ENCODE data around the gene PPME1. TPM values are rescaled to one million over a fixed set of nuclear protein-coding genes. Genes with fewer than 3 reads are reported as not detected.
"Not testable (repeated sequence)": the region's sequence is repeated elsewhere in the genome, so short reads cannot be mapped to it uniquely, and the experiment has no call there.

PPME1 gene
- total RNA-seq, 1 experiment from 2014 or later, result 68.3 TPM

DNA sequence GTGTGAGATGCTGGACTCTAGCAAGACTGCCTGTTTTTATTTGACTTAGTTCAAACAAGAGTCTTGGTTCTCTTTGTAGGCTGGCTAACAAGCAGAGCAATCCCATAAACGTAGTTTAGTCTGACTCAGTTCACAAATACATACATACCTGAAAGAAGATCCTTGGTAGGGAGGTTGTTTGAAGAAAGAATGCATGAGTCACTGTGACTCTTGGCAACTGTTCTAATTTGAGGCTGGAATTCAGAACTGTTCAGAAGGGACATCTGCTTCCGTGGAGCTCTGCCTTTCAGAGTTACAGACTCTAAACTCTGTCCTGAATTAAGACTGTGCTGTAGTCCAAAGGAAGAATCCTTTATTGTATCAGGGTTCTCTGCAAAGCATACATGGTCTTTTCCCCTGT lies 32.5 kb upstream of the PPME1 start (continued):
- TF ChIP-seq CTCF (IDR thresholded peaks at IDR 0.05 in 2 of 3, conservative IDR thresholded peaks at IDR 0.05 in 1 of 3; ENCODE audit: borderline replicate concordance in 1 of 3, insufficient read depth in 1 of 3, low read depth in 2 of 3, low read length in 2 of 3), result no peak
- 0 out of 2 replicates have a peak, but pooled peaks have one; percentile 33 for TF ChIP-seq CEBPB (IDR thresholded peaks at IDR 0.05; ENCODE audit: low read depth)
- TF ChIP-seq EGR1 (IDR thresholded peaks at IDR 0.05; ENCODE audit: low read depth), result no peak; the same call in 1 of the 2 replicates
- peak; percentile 93 for TF ChIP-seq CBX3 (IDR thresholded peaks at IDR 0.05; ENCODE audit: low read depth)

GRCh38 chr11:74139151-74139918 lies 31.8 kb upstream of the PPME1 start:
- Histone ChIP-seq H3K4me1 (ENCODE audit: control insufficient read depth in 1 of 2, insufficient read depth in 2 of 2, low read length in 2 of 2) (peaks cover 71 to 83% of the 10 kb centered on the region in 2 experiments), H3K9me2 (ENCODE audit: insufficient read depth) (no peaks in the 10 kb centered on the region), H3K4me3 (replicated peaks in 1 of 2; ENCODE audit: low read depth in 1 of 2, low read length in 2 of 2) (peak overlapping the region in 1 of 2 experiments; percentile 19; a peak in 2 of 4 replicates), H2AFZ (ENCODE audit: low read depth, low read length, poor library complexity, severe bottlenecking) (no peak overlapping the region), H3K27ac (ENCODE audit: low read depth, low read length) (peak overlapping the region; percentile 94), H3K27me3 (ENCODE audit: insufficient read depth, low read length) (no peaks in the 10 kb centered on the region), H3K36me3 (ENCODE audit: control insufficient read depth in 1 of 2, insufficient read depth in 2 of 2, low read length in 2 of 2) (no peaks in the 10 kb centered on the region), H3K9me3 (ENCODE audit: control insufficient read depth in 1 of 2, insufficient read depth in 1 of 2, low read depth in 1 of 2, low read length in 2 of 2) (no peaks in the 10 kb centered on the region), H3K4me2 (ENCODE audit: low read length) (peak overlapping the region; percentile 63), H4K20me1 (ENCODE audit: insufficient read depth) (no peaks in the 10 kb centered on the region), H3K9ac (ENCODE audit: low read length) (peak overlapping the region; percentile 51), H3K79me2 (ENCODE audit: insufficient read depth, low read length) (0 out of 2 replicates have a peak, but pooled peaks cover 4% of the 10 kb centered on the region)
- ChIA-PET POLR2A (no interaction called here), CTCF (no interaction called here), RAD21 (ENCODE audit: low non-redundant PET in 1 of 2, low total read pairs in 2 of 2, uncharacterized antibody in 2 of 2, unreplicated experiment in 2 of 2) (no interaction called here)
- DNase-seq (ENCODE audit: low read depth, low spot score), result no peak
- ATAC-seq, result no peak
- TF ChIP-seq SIN3A (IDR thresholded peaks at IDR 0.05; ENCODE audit: low read depth) (no peak), EGR1 (IDR thresholded peaks at IDR 0.05; ENCODE audit: low read depth) (no peak), POLR2A (IDR thresholded peaks at IDR 0.05; ENCODE audit: borderline replicate concordance, extremely low read depth, insufficient read depth, insufficient read length) (no peak), POLR2AphosphoS5 (IDR thresholded peaks at IDR 0.05; ENCODE audit: low read depth, low read length) (no peak), MAX (IDR thresholded peaks at IDR 0.05) (no peak), ZFX (IDR thresholded peaks at IDR 0.05) (no peak), ELF1 (IDR thresholded peaks at IDR 0.05; ENCODE audit: borderline replicate concordance, low read depth) (no peak), SP1 (IDR thresholded peaks at IDR 0.05; ENCODE audit: low read depth) (no peak), ZNF274 (IDR thresholded peaks at IDR 0.05; ENCODE audit: low read depth, low read length) (no peak)
- TF ChIP-seq, protein P1, sequence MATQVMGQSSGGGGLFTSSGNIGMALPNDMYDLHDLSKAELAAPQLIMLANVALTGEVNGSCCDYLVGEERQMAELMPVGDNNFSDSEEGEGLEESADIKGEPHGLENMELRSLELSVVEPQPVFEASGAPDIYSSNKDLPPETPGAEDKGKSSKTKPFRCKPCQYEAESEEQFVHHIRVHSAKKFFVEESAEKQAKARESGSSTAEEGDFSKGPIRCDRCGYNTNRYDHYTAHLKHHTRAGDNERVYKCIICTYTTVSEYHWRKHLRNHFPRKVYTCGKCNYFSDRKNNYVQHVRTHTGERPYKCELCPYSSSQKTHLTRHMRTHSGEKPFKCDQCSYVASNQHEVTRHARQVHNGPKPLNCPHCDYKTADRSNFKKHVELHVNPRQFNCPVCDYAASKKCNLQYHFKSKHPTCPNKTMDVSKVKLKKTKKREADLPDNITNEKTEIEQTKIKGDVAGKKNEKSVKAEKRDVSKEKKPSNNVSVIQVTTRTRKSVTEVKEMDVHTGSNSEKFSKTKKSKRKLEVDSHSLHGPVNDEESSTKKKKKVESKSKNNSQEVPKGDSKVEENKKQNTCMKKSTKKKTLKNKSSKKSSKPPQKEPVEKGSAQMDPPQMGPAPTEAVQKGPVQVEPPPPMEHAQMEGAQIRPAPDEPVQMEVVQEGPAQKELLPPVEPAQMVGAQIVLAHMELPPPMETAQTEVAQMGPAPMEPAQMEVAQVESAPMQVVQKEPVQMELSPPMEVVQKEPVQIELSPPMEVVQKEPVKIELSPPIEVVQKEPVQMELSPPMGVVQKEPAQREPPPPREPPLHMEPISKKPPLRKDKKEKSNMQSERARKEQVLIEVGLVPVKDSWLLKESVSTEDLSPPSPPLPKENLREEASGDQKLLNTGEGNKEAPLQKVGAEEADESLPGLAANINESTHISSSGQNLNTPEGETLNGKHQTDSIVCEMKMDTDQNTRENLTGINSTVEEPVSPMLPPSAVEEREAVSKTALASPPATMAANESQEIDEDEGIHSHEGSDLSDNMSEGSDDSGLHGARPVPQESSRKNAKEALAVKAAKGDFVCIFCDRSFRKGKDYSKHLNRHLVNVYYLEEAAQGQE (IDR thresholded peaks at IDR 0.05; ENCODE audit: low read depth), result no peak
- BruUV-seq (replicated peaks), result no TSS peak
- intact Hi-C loops (cut with micrococcal nuclease), result no loop called here

- H3K27me3 ChIP-seq (ENCODE audit: insufficient read depth, low read length); BruUV-seq (replicated peaks); H3K36me3 ChIP-seq (ENCODE audit: control insufficient read depth in 1 of 2, insufficient read depth in 2 of 2, low read length in 2 of 2); H3K79me2 ChIP-seq (ENCODE audit: insufficient read depth, low read length); H2AFZ ChIP-seq (ENCODE audit: low read depth, low read length, poor library complexity, severe bottlenecking); CTCF ChIA-PET; H3K9me3 ChIP-seq (ENCODE audit: control insufficient read depth in 1 of 2, insufficient read depth in 1 of 2, low read depth in 1 of 2, low read length in 2 of 2); ATAC-seq; RAD21 ChIA-PET (ENCODE audit: low non-redundant PET in 1 of 2, low total read pairs in 2 of 2, uncharacterized antibody in 2 of 2, unreplicated experiment in 2 of 2); DNase-seq (ENCODE audit: low read depth, low spot score); H3K9ac ChIP-seq (ENCODE audit: low read length); intact Hi-C loops (cut with micrococcal nuclease); H3K27ac ChIP-seq (ENCODE audit: low read depth, low read length); H3K4me3 ChIP-seq (replicated peaks in 1 of 2; ENCODE audit: low read depth in 1 of 2, low read length in 2 of 2); H4K20me1 ChIP-seq (ENCODE audit: insufficient read depth); H3K9me2 ChIP-seq (ENCODE audit: insufficient read depth); POLR2A ChIA-PET: not testable (repeated sequence)
- peak overlapping the region; percentile 63 for H3K4me2 ChIP-seq (ENCODE audit: low read length)
- peaks cover 65 to 76% of the 10 kb centered on the region in 2 experiments for H3K4me1 ChIP-seq (ENCODE audit: control insufficient read depth in 1 of 2, insufficient read depth in 2 of 2, low read length in 2 of 2)
Measured at GRCh38 chr11:74139919-74140431, 31.1 kb upstream of the PPME1 start.
